Skeletal muscle cell (primary cell): ENCODE data around the gene HAPLN2.

ENCODE experiments used
- DNase-seq: peaks from one replicate; pipeline ENCODE4 v3.0.0-alpha.2; 2010; ENCODE audit warnings: low read depth
- H3K4me3 ChIP-seq: 2 replicates; pipeline ENCODE4 v1.5.1; 2011; ENCODE audit warnings: low read depth, mild to moderate bottlenecking, control low read depth, low read length, moderate library complexity

Gene HAPLN2

GRCh38 chr1:156642265-156643048, 23.2 kb downstream of the HAPLN2 start:
- H3K4me3 ChIP-seq, result peak overlapping the region; percentile 34
- DNase-seq, result no peak

- no peak overlapping the region for H3K4me3 ChIP-seq
- DNase-seq, result no peak
Measured at GRCh38 chr1:156643049-156643777, 24.0 kb downstream of the HAPLN2 start.

GRCh38 chr1:156643778-156644092, 24.5 kb downstream of the HAPLN2 start:
- H3K4me3 ChIP-seq, result no peak overlapping the region
- DNase-seq, result no peak

- no peak for DNase-seq
- H3K4me3 ChIP-seq, result no peak overlapping the region
Measured at GRCh38 chr1:156644146-156644545, 24.9 kb downstream of the HAPLN2 start.

- no peak overlapping the region for H3K4me3 ChIP-seq
- DNase-seq, result no peak
Measured at GRCh38 chr1:156644640-156645039, 25.4 kb downstream of the HAPLN2 start.

GRCh38 chr1:156645056-156645455, 25.8 kb downstream of the HAPLN2 start:
- no peak overlapping the region for H3K4me3 ChIP-seq
- DNase-seq, result no peak

- no peak overlapping the region for H3K4me3 ChIP-seq
Measured at GRCh38 chr1:156645666-156646065, 26.5 kb downstream of the HAPLN2 start.

GRCh38 chr1:156646738-156647211, 27.6 kb downstream of the HAPLN2 start:
- no peak overlapping the region for H3K4me3 ChIP-seq
- no peak for DNase-seq

More at GRCh38 chr1:156645666-156646065, 26.5 kb downstream of the HAPLN2 start:
- DNase-seq, result no peak

- no peak overlapping the region for H3K4me3 ChIP-seq
- no peak for DNase-seq
Measured at GRCh38 chr1:156647351-156647750, 28.1 kb downstream of the HAPLN2 start.

GRCh38 chr1:156648496-156648895, 29.3 kb downstream of the HAPLN2 start:
- H3K4me3 ChIP-seq, result no peak overlapping the region
- no peak for DNase-seq

- no peak overlapping the region for H3K4me3 ChIP-seq
- no peak for DNase-seq
Measured at GRCh38 chr1:156648951-156649350, 29.7 kb downstream of the HAPLN2 start.

GRCh38 chr1:156652131-156652991, 33.1 kb downstream of the HAPLN2 start:
- DNase-seq, result no peak
- no peak overlapping the region for H3K4me3 ChIP-seq

- no peak overlapping the region for H3K4me3 ChIP-seq
- DNase-seq, result no peak
Measured at GRCh38 chr1:156652992-156653355, 33.8 kb downstream of the HAPLN2 start.

- no peak for DNase-seq
Measured at GRCh38 chr1:156654700-156655099, 35.5 kb downstream of the HAPLN2 start.

GRCh38 chr1:156655151-156655903, 36.1 kb downstream of the HAPLN2 start:
- no peak for DNase-seq
- no peak overlapping the region for H3K4me3 ChIP-seq

More at GRCh38 chr1:156654700-156655099, 35.5 kb downstream of the HAPLN2 start:
- no peak overlapping the region for H3K4me3 ChIP-seq

- no peak for DNase-seq
- H3K4me3 ChIP-seq, result no peak overlapping the region
Measured at GRCh38 chr1:156655904-156656516, 36.8 kb downstream of the HAPLN2 start.

GRCh38 chr1:156656806-156657740, 37.9 kb downstream of the HAPLN2 start:
- H3K4me3 ChIP-seq, result peak overlapping the region; percentile 28
- no peak for DNase-seq
